Activated CD8-positive, alpha-beta memory T cell treated with anti-CD3 and anti-CD28 coated beads for 48 hours (primary cell): ENCODE measurements around the gene MR1.
"Not testable (repeated sequence)": the region's sequence is repeated elsewhere in the genome, so short reads cannot be mapped to it uniquely, and the experiment has no call there.

ENCODE experiments used
- DNase-seq, 3 experiments: peaks; one replicate each; pipeline ENCODE4 v3.0.0-alpha.2; 2020; ENCODE audit warnings: low read depth in 2 of 3, low spot score in 2 of 3

MR1 gene

GRCh38 chr1:181028615-181029014 lies 5.2 kb upstream of the MR1 start:
- no peak for DNase-seq

DNA sequence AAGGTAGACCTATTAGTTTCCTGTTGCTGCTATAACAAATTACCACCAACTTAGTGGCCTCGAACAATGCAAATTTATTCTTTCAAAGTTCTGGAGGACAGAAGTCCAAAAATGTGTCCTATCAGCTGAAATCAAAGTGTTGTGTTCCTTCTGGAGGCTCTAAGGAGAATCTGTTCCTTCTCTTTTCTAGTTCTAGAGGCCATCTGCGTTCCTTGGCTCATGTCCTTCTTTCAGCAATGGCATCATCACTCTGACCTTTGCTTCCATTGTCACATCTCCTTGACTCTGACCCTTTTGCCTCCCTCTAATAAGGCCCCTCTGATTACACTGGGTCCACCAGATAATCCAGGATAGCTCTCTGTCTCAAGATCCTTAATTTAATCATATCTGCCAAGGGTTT lies 1.2 kb upstream of the MR1 start:
- no peak for DNase-seq

DNA sequence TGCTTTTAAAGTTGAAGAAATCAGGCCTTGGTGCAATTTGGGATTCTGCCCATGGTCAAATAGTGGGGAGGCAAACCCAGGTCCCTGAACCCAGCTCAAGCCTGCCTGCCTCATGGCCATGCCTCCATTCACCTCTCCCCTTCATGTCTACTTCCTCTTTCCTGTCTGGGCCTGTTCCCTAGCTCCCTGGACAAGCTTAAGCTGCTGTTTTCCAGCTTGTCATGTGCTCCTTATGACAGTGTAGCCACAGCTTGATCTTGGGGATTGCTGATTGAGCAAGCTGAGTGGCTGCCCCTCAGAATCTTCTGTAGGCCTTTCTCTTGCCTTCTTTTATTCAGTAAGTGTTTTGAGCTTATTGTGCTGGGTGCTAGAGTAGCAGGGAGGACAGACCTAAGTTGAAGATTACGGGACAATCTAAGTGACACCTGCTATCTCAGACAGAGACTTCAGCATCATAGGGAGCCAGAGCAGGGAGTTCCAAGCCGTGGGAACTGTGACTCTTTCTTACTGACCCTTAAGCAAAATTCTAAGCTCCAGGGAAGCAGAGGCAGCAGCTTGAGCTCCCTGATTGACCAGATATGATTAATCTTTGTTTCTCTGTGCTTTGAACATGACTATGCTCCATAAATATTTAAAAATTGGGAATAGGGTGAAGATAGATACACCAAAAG lies 520 bp upstream of the MR1 start:
- peak in 1 of 3 experiments; percentile 27 for DNase-seq

DNA sequence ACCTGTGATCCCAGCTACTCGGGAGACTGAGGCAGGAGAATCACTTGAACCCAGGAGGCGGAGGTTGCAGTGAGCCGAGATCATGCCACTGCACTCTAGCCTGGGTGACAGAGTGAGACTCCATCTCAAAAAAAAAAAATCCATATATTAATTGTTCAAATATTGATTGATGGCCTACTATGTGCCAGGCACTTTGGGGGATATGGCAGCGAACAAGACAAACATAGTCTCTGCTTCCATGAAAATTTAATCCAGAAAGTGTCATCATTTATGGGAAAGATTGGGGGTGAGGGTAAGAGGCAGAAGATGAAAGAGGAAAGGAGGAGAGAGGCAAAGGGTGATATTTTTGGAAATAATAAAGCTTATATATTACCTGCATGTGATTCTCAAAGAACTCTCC lies 1.4 kb downstream of the MR1 start:
- DNase-seq: not testable (repeated sequence)

DNA sequence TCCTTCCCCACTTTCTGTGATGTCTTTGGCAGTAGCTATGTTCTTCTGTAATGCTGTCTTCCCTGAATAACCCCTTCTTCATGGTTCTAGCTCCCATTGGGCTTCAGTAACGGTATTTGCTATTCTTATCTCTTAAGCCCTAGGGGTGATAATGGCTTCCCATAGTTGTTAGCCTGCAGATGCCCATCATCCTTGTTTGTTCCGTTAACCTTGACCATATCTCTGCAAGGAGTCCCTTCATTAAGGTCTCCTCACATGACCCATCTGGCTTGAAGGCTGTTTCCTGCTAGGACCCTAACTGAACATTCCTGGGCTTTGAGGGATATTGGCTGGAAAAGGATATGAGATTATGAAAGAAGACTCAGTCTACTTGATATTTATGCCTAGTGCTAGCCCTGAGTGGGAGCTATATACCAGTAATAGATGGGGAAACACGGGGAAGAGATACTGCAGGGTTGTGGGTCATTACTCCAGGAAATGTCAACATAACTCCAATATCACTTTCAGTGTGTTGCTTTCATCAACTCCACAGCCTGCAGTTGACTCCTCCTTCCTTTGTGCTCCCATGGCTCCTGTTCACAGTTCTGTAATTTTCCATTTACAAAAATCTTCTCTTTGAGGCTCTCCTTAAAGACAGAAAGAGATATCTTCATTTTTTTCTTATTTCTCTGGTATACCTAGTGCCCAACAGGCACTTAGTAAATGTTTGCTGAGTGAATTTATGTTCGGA lies 2.5 kb downstream of the MR1 start:
- no peak for DNase-seq

DNA sequence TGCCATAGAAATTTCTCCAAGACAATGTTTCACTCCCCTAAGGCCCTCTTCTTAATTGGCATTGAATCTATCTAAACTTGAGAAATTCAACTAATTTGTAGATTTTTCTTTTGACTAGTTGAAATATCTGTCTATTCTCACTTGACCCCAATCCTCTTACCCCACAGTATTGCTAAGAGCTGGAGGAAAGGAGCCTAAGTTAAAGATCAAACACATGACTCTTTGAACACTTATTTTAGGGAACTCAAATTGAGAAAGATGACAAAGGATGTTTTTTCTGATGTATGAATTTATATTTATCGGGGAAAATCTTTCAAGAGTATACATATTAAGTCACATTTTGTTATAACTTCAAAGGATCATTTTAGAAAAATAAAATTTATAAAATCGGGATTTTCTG lies 3.6 kb downstream of the MR1 start:
- no peak for DNase-seq

DNA sequence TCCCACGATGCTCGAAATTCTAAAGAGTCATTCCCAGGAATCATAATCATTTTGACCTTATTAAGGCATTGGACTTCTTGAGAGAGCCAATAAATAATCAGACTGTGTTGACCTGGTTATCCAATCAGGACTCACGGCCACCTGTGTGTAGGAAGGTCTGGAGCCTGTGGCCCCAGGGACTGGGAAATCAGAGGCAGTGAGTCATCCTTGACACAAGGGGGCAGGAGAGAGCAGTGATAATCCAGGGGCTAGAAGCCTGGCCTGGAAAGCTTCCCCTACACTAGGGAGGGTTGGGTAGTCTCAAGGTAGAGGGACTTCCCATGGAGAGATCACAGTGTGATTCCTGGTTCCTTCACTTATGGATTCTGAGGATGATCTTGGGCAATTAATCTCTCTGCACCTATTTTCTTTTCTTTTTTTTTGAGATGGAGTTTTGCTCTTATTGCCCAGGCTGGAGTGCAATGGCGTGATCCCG lies 4.7 kb downstream of the MR1 start:
- no peak for DNase-seq

- DNase-seq: no peak
Observed at GRCh38 chr1:181040284-181040865, 6.6 kb downstream of the MR1 start.

DNA sequence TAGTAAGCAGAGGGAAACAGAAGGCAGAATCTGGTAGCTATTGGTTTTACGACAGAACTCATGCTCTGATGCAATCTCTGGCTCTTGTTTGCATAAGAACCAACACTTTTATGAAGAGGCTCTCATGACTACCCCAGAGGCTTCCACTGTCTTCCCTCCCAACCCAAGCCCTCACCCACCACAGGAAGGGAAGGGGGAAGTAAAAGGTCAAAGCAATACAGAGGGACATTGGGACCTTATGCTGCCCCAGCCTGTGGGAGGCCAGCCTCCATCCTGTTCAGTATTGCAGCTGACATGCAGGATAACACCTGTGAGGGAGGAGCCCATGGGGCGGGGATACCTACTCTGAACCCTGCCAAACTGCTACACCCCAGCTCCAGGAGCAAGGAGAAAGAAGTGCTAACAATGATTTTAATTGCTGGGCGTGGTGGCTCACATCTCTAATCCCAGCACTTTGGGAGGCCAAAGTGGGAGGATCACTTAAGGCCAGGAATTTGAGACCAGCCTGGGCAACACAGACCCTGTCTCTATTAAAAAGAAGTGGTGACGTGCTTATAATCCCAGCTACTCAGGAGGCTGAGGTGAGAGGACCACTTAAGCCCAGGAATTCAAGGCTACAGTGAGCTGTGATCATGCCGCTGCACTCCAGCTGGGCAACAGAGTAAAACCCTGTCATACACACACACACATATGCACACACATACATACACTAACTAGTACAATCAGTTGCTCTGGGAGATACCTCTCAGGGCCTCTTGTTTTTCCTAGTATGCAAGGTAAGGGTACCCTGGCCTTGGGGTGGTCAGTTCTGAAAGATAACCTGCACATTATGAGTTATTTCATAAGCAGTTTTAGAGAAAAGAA lies 9.5 kb downstream of the MR1 start:
- no peak for DNase-seq

GRCh38 chr1:181044449-181044966 lies 10.7 kb downstream of the MR1 start:
- peak in 1 of 3 experiments; percentile 54 for DNase-seq

DNA sequence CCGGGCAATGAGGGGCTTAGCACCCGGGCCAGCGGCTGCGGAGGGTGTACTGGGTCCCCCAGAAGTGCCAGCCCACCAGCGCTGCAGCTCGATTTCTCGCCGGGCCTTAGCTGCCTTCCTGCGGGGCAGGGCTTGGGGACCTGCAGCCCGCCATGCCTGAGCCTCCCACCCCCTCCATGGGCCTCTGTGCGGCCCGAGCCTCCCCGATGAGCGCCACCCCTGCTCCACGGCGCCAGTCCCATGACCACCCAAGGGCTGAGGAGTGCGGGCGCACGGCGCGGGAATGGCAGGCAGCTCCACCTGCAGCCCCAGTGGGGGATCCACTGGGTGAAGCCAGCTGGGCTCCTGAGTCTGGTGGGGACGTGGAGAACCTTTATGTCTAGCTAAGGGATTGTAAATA lies 12.2 kb downstream of the MR1 start:
- DNase-seq: not testable (repeated sequence)

GRCh38 chr1:181049378-181049777 lies 15.6 kb downstream of the MR1 start:
- no peak for DNase-seq

DNA sequence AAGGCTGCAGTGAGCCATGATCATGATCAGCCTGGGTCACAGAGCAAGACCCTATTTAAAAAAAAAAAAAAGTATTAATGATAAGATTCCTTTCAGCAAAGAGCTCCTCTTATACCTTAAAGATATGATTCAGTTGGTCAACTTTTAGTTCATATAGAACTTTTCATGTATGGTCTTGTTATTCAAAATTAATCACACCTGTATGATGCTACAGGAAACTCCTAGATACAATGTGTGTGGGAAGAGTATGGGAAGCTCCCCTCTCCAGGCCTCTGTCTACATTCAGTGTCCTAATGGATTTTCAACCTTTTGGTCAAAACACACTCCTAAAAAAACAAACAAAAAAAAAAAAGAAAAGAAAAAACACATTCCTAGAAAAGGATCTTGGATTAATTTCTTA lies 17.1 kb downstream of the MR1 start:
- no peak for DNase-seq

DNA sequence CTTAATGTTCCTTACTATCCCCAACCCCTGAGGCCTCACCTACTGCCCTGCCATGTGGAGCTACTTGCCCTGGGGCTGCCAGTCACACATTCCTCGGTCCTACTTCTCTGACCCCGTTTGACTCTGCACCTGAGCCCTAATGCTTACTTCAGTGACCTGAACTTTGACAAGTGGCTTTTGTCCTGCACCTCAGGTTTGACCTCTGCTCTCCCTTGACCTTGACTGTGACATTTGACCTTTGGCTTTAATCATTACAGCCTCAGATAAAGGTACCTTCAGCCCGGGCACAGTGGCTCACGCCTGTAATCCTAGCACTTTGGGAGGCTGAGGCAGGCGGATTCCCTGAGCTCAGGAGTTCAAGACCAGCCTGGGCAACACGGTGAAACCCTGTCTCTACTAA lies 22.8 kb downstream of the MR1 start:
- DNase-seq: no peak

DNA sequence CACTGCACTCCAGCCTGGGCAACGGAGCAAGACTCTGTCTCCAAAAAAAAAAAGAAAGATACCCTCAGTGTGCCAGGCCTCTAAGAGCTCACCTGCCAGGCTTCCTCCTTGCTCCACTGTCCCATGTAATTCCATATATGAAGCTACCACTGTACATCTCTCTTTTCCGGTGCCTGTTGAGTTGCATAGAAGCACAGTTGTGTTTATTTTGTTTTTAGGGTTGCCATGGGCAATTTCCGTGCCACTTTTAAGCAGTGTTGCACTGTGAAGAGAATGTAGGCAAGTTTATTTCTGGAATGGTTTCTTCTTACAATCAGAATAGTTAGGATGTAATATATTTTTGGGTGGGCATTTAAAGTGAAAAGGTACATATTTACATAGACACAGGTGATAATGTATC lies 23.3 kb downstream of the MR1 start:
- DNase-seq: no peak

DNA sequence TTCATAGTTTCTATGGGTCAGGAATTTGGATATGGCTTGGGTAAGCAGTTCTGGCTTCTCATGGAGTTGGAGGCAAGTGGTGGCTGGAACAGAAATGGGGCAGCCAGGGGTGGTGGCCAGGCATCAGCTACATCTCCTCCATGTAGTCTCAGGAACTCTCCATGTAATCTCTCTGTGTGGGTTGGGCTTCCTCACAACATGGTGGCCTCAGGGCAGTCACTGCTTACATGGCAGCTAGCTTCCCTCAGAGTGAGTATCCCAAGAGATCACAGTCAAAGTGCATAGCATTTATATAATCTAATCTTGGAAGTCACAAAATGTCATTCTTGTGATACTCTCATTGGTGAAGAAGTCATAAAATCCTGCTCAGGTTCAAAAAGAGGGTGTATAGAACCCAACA lies 25.7 kb downstream of the MR1 start:
- no peak for DNase-seq

DNA sequence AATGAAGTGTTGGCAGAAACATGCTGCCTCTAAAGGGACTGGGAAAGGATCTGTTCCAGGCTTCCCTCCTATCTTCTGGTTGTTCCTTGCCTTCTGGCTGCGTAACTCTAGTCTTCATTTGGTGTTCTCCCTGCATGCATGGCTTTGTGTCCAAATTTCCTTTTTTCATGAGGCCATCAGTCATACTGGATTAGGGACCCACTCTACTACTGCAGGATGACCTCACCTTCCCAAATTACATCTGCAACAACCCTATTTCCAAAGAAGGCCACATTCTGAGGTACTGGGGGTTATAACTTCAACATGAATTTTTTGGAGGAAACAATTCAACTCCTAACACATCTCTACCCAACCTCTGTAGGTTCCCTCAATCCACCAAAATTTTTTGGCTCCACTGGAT lies 26.3 kb downstream of the MR1 start:
- DNase-seq: no peak

GRCh38 chr1:181060947-181061346 lies 27.2 kb downstream of the MR1 start:
- DNase-seq: not testable (repeated sequence)

- DNase-seq: no peak
Observed at GRCh38 chr1:181061487-181061886, 27.7 kb downstream of the MR1 start.

DNA sequence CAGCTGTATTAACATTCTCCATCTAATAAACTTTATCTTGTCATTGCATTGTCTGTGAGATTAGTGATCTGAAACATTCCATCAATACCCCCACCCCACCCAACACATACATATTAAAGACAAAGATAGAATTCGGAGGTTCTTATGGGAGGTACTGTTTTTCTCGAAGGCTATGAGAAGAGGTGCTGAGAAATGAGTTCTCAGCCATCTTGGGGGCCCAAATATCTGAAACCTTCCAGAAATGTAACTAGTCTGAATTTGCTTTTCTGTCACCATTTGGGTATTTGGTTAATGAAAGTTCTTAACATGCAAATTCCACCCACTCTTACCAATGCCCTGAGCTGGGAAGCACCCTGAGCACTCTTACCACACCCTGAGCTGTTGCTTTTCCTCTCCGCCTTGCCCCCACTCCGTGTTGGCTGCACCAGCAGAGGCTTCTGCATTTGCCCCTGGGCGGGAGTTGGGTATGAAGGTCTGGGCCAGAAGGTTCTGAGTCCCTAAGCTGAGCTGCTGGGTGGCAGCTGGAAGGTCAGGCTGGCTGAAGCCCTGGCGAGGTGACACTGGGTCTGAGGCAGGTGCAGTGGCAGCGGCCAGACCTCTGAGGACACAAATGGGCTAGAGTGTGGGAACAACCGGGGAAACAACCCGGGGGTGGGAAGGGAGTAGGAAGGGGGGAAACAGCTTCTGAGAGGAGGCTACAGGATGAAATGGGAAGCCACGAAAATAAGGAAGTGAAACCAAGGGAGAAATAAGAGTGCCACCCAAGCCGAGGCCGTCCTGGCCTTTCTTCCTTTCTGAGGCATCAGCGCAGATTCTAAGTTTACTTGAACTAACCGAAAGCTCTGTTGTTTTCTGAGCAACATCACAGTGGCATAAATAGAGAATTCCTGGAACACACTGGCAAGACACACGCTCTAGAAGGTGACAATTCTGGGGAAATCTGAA lies 28.4 kb downstream of the MR1 start:
- no peak for DNase-seq
